GM10847 (cell line): Measurements from ENCODE around the gene PTRHD1.

Experiments
- POLR2A ChIP-seq: IDR thresholded peaks from 2 replicates; pipeline ENCODE4 v1.6.1; 2011; ENCODE audit not compliant: insufficient read length; ENCODE audit errors: extremely low read depth

Gene PTRHD1, protein sequence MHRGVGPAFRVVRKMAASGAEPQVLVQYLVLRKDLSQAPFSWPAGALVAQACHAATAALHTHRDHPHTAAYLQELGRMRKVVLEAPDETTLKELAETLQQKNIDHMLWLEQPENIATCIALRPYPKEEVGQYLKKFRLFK

DNA sequence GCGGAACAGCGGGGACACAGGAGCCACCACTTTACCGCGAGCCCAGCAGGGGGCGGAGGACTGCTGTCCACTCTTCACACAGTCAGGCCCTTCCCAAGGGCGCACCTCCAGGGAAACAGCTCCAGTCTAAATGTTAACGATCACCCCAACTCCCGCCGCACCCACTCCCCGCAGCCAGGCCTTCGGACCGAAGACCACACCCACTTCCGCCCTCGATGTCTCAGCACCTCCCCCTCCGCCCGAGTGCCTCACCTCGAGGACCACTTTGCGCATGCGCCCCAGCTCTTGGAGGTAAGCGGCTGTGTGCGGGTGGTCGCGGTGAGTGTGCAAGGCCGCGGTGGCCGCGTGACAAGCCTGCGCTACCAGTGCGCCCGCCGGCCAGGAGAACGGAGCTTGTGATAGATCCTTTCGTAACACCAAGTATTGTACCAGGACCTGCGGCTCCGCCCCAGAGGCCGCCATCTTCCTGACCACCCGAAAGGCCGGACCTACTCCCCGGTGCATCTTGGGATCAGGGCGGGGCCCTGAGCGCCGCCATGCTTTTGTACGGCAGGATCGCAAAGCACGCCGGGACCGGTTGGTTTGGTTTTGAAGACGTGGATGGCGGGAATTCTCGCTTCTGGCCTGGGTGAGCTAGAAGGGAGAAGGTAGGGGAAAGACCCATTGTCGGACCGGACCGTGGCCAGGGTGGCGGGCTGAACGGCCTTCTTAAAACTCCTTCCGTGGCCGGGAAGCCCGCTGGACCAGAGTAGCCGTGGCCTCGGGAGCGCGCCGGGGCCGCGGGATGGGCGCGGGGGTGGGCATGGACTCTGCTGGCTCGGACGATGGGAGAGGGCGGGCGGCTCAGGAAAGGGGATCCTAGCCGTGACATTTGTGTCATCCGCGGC is at the start of gene PTRHD1, which contains the start of gene CENPO:
TSS of gene PTRHD1 (minus strand) at position 518 of the 887 bp plus-strand sequence. CDS start at position 504, 14 bp downstream.
TSS of gene CENPO (plus strand) at position 552 of the 887 bp plus-strand sequence. CDS start 495 bp downstream, outside the sequence.
- TF ChIP-seq POLR2A = peak; percentile 70

DNA sequence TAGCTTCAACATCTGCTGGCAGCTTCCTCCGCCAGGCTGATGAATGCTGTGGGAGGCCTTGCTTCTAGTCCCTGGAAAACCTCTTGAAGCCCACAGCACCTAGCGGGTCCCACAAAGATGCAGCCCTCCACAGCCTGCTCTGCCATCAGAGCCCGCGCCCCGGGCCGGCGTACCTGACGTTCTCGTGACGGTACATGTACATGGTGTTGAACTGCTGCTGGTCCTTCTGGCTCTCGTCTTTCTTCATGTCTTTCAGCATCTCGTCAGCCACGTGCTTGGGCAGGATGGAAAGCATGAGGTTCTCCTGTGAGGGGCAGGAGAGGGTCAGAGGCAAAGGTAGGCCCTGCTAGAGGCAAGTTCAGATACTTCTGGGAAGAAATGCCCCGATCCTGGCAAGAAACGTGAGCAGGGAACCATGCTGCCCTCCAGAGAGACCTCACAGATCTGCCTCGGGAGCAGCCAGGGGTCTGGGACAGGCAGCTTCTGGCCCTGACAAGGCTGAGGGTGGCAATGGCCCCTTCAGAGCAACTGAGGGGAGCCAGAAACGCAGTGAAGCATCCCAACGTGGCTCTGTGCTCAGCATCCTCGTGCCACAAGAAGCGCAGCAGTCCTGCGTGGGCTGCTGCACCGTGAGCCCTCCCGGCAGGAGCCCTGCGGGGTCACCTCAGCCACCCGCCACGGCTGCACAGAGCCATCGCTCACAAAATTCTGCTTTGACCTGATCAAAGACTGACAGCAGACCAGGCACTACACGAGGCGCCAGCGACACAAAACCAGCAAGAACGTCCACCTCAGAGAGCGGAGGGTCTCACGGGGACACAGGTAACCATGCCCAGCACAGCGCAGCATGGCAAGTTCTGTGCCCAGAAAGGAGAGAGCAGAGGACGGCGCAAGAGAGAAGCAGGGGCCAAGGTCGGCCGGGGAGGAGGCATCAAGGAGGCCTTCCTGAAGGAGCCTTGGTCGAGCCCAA is 49.2 kb upstream of the PTRHD1 start:
- TF ChIP-seq POLR2A = no peak

DNA sequence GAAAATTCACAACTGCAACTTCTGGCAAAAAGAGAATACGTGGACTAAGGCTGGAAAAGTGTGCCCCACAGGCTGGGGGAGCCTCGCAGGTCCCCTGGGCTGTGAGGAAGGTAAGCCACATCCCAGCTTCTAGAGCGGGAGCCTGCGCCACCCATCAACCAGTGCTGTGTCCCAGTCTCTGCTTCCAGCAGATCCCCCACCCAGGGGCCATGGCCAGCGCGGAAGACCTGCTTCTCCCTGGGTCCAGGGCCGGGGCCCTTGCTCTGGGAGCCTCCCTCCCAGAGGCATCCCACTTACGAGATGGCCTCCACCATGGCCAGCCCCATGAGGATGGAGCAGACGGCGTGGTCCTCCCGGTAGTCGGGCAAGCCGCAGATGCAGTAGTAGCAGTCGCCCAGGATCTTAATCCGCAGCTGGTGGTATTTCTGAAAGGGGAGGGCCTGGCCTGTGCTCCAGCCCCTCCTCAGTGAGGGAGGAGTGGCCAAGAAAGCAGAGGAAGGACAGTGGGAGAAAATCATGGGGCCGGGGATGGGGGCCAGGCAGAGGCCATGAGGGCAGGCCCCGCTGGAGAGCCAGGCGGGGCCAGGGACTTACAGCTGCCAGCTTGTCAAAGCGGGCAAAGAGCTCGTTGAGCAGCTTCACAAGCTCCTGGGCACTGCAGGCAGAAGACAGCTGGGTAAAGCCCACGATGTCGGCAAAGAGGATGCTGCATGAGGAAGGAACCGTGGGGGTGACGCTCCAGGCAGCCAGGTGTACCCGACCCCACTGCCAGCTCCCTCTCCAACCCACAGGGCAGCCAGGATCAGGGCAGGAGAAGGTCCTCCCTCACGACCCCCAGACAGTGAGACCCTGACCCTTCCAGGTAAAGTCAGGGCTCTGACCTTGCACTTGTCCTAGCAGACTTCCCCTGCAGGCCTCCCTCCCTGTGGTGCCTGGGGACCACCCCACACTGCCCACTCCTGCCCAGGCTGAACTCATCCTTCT is 48.1 kb upstream of the PTRHD1 start:
- no peak for TF ChIP-seq POLR2A

DNA sequence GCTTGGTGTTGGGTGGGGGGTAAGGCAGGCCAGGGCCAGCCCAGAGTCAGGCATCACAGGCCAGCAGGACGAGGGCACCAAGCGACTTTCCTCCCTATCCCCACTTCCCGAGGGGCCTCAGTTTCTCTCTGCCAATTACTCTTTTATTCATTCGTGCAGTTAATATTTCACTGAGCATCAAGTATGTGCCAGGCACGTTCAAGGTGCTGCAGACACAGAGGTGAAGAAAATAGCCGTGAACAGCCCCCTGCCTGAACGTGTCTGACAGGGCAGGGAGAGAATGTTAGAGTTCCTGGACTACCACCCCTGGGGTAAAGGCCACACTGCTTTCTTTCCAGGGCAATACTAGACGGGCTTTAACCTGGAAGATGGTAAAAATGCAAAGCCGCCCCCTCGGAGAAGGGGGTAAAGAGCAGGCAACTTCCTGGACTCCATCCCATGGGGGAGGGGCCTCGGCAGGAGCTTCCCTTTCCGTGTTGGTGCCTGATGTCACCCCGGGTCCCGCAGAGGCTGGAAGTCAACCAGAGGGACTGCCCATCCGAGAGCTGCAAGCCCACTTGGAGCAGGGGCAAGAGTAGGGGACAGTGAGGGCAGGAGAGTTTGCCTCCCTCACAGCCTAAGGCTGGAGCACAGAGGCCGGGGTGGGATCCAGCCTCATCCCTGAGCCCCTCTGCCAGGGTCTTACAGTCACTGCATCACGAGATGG is 47.1 kb upstream of the PTRHD1 start:
- no peak for TF ChIP-seq POLR2A

DNA sequence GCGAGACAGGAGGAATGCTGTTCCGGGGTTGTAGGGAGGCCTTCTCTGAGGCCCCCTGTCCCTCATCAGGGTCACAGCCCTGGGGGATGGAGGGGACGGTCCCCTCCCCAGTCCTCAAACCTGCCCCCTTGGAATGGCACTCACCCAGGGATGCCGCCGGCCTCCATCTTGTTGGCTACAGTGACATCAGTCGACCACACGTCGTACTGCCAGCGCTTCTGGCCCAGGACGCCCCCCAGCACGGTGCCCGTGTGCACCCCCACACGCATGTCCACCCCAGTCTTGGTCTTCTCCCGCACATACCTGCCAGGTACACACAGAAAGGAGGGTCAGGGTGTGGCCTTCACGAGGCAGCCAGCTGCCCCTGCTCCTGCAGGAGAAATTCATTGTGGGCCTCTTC is 46.5 kb upstream of the PTRHD1 start:
- TF ChIP-seq POLR2A = no peak

DNA sequence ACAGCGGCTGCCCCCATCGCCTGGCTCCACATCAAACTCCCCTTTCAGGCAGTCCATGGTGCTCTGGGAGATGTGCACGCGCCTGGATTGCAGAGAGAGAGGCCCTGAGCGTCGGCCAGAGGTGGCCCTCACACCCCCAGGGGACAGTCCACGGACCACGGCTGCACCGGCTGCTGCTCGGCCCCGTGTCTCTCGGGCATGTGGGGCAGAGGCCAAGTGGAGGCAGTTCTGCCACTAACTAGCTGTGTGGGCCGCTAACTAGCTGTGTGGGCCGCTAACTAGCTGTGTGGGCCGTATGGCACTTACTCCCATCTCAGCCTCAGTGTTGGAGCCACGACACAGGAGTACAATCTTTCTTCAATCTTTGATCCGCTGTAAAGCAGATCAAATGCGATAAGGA is 45.4 kb upstream of the PTRHD1 start:
- no peak for TF ChIP-seq POLR2A

DNA sequence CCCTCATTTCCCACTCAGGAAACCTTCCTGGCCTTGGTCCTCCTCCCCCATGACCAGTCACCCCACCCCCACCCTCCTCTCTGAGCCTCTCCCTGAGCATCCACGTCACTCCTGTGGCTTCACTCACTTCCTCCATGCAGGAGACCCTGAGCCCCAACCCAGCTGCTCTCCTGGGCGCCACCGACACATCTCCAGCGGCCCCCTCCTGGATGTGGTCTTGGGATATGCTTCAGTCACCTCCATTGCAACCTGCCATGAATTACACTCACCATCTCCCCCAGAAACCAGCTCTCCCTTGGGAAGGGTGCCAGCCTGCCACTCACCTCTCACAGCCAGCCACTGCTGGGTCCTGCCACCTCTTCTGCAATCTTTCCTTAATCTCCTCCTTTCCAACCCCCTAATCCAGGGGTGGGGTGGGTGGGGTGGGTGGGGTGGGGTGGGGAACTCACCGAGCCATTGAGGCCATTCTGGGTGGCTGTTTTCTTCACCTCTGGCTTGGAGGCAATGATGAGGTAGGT is 44.9 kb upstream of the PTRHD1 start:
- TF ChIP-seq POLR2A = no peak

DNA sequence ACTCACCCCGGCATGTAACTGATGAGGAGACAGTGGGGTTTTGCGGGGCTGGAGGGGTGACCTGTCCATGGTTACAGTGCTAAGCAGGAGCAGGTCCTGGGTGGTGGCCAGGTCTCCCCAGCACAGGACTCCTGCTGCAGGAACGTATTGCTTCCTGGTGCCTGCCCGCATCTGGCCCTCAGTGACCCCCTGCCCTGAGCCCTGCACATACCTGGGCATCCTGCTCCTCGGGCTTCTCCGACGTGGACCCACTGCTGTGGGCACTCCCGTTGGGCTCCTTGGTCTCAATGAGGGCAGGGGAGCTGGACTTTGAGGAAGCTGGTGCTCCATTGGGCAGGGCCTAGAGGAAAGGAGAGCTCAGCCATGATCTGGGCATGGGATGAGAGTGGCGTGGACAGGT is 43.5 kb upstream of the PTRHD1 start:
- no peak for TF ChIP-seq POLR2A

DNA sequence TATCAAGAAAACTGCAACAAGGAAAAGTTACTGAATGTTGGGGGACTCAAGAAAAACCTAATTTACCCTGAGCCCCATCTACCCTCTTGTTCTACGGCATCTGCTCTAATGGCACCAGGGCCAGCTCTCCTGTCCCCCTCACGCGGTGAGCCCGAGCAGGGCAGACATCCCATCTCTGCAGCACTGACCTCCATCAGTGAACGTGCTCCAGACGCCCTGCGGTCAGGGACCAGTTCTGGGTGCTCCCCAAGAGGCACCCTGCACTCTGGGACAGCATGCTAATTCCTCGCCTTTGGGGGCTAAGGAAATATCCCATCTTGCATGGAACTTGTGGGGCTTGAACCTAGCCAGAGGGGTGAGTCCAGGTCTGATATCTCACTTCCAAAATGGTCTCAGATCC is 43.0 kb upstream of the PTRHD1 start:
- no peak for TF ChIP-seq POLR2A

DNA sequence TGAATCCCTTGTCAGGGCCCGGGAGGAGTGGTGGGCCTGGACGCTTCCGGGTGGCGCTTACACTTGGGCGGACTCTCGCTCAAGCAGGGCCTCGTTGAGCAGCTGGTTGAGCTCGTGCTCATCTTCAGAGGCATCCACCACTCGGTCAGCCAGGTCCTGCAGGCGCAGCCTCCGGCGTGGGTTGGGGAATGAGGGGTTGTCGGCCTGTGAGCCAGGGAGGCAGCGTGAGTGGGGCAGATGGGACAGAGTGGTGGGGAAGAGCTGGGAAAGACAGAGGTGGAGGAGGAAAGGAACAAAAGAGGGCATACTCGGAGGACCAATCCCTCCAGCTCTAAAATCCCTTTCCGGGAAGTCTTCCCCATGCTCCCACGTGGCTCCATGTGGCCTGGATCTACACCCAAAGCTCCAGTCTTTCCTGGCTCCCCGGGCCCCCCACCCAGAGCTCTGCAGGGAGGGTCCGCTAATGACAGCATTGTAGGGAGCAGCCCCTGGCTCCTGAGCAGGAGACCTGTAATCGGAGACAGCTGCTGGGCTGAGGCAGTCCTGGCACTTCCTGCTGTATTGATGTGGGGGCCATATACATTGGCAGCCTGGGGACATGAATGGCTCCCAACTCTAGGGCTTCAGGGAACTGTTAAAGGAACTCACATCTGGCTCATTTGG is 41.7 kb upstream of the PTRHD1 start:
- no peak for TF ChIP-seq POLR2A

DNA sequence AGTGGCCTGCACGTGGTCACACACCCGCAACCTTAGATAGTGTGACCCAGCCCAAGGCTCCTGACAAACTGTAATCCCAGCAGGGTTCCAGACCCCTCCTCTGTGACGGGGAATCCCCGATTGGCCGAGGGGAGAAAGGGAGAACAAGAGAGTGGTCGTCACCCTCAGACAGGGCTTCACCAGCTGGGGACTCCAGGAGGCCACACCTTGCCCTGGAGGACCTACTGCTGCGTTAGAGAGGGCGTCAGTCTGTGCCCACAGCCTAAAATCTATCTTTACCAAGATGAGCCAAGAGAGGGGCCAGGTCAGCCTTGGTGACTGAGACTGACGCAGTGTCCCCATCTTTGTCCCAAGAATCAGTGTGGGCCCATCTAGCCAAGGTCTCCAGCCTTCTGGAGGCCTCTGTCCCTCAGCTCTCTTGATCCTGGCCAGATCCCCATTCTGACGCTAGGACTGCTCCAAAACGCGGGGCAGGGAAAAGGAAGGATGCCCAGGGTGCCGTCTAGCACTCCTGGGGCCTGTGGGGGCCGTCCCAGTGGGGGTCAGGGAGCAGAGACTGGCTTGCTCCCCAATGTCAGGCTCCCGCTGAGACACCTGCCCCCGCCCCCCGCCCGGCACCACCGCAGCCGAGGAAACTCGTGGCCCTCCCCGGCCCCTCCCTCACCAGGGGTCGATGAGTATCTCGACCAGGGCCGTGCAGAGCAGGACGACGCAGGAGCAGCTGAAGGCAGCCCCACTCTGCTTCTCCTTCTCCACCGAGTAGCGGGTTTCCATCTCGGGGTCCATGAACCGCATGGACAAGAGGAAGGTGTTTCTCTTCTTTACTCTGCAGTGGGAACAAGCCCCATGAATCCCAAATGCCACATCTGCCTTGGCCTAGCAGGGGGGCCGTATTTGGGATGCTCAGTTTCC is 40.9 kb upstream of the PTRHD1 start:
- TF ChIP-seq POLR2A = no peak
